Thyroid gland (tissue), 4 donors: ENCODE measurements around the gene CELA1. TPM values are rescaled to one million over a fixed set of nuclear protein-coding genes. Genes with fewer than 3 reads are reported as not detected.
"Not testable (repeated sequence)": the region's sequence is repeated elsewhere in the genome, so short reads cannot be mapped to it uniquely, and the experiment has no call there.

Source experiments
- DNase-seq, 2 donors: peaks; one replicate each; pipeline ENCODE4 v3.0.0-alpha.2; 2019
- H3K27ac ChIP-seq, 3 donors: fragments of 200-600 bp; sonication (generic); 1 replicate in 2 of 3; 2 replicates in 1 of 3; pipeline ENCODE4 v1.5.1; 2016 to 2019; ENCODE audit warnings: mild to moderate bottlenecking in 1 of 3, moderate library complexity in 1 of 3
- H3K27me3 ChIP-seq: fragments of 200-600 bp; sonication (generic); one replicate; pipeline ENCODE4 v1.5.1; 2019
- H3K36me3 ChIP-seq, 2 donors: fragments of 200-600 bp; sonication (generic); one replicate each; pipeline ENCODE4 v1.5.1; 2016 to 2019
- H3K4me1 ChIP-seq, 2 donors: fragments of 200-600 bp; sonication (generic); one replicate each; pipeline ENCODE4 v1.5.1; 2017 to 2019
- H3K4me3 ChIP-seq, 3 donors: fragments of 200-600 bp; sonication (generic); replicated peaks in 1 of 3; 1 replicate in 2 of 3; 2 replicates in 1 of 3; pipeline ENCODE4 v1.5.1; 2016; ENCODE audit warnings: mild to moderate bottlenecking in 1 of 3
- H3K9me3 ChIP-seq: fragments of 200-600 bp; sonication (generic); one replicate; pipeline ENCODE4 v1.5.1; 2017
- CTCF ChIP-seq, 6 experiments: fragments of 200-600 bp in 3 of 6; fragments of 450-650 bp in 3 of 6; sonication (generic) in 3 of 6; IDR thresholded peaks; one replicate each; pipeline ENCODE4 v1.5.1; 2016 to 2019; ENCODE audit warnings: antibody characterized with exemption in 6 of 6, mild to moderate bottlenecking in 2 of 6, inconsistent platforms in 1 of 6, moderate library complexity in 1 of 6
- POLR2A ChIP-seq, 2 donors: fragments of 450-650 bp; IDR thresholded peaks; one replicate each; pipeline ENCODE4 v1.6.1; 2017; ENCODE audit warnings: antibody characterized with exemption in 2 of 2, mild to moderate bottlenecking in 2 of 2, moderate library complexity in 1 of 2
- WGBS, 2 donors: methylation state at CpG; one replicate each; pipeline ENCODE4 v1.1.5; 2017; 5-methylcytosine and 5-hydroxymethylcytosine counted together
- intact Hi-C: fragments of 100-400 bp; cut with DNase I; formaldehyde crosslinking; loops from one replicate; pipeline ENCODE4 v1.15.1; 2023
- total RNA-seq, 4 donors: library from RNA; depleted of rRNA; stranded (reverse); fragments of >200 nt; gene quantifications; one replicate each; pipeline ENCODE4 v1.2.3, GENCODE V29; 2016

CELA1 gene
- total RNA-seq, 4 donors from 2014 or later: not detected

- Histone ChIP-seq H3K4me3 (no peak overlapping the region), H3K27ac (no peak overlapping the region), H3K27me3 (no peaks in the 10 kb centered on the region), H3K9me3 (no peaks in the 10 kb centered on the region), H3K36me3 (no peaks in the 10 kb centered on the region), H3K4me1 (peaks cover 0 to 12% of the 10 kb centered on the region in 2 donors)
- intact Hi-C loops: no loop called here
- TF ChIP-seq POLR2A (IDR thresholded peaks at IDR 0.05): no peak
- TF ChIP-seq CTCF (IDR thresholded peaks at IDR 0.05): no peak
- DNase-seq: peak; percentile 40 to 55
- 29 to 37% methylated on average over 3 of the region's 3 CpGs for WGBS, 2 donors
Measured at GRCh38 chr12:51318846-51319599, 27.5 kb downstream of the CELA1 start.

- 80 to 89% methylated on average over 8 of the region's 8 CpGs for WGBS, 2 donors
- H3K36me3 ChIP-seq, H3K9me3 ChIP-seq, H3K4me3 ChIP-seq, H3K27ac ChIP-seq, H3K27me3 ChIP-seq, intact Hi-C loops, DNase-seq: not testable (repeated sequence)
- peaks cover 0 to 12% of the 10 kb centered on the region in 2 donors for H3K4me1 ChIP-seq
Measured at GRCh38 chr12:51318057-51318806, 28.2 kb downstream of the CELA1 start.

- 84 to 96% methylated on average over 1 of the region's 1 CpG for WGBS, 2 donors
- Histone ChIP-seq H3K4me3 (no peak overlapping the region), H3K36me3 (no peaks in the 10 kb centered on the region), H3K27ac (no peak overlapping the region), H3K9me3 (no peaks in the 10 kb centered on the region), H3K4me1 (no peaks in the 10 kb centered on the region), H3K27me3 (no peaks in the 10 kb centered on the region)
- DNase-seq: no peak
- TF ChIP-seq POLR2A (IDR thresholded peaks at IDR 0.05) (no peak), CTCF (IDR thresholded peaks at IDR 0.05) (no peak)
- intact Hi-C loops: no loop called here
Measured at GRCh38 chr12:51311389-51311788, 35.1 kb downstream of the CELA1 start.

GRCh38 chr12:51307655-51308593, 38.6 kb downstream of the CELA1 start:
- Histone ChIP-seq H3K27me3 (no peaks in the 10 kb centered on the region), H3K4me1 (no peaks in the 10 kb centered on the region), H3K27ac (no peak overlapping the region), H3K36me3 (no peaks in the 10 kb centered on the region), H3K4me3 (no peak overlapping the region), H3K9me3 (no peaks in the 10 kb centered on the region)
- no peak for DNase-seq
- WGBS, 2 donors: 82% methylated on average over 6 of the region's 6 CpGs
- intact Hi-C loops: no loop called here
- no peak for TF ChIP-seq POLR2A (IDR thresholded peaks at IDR 0.05)
- TF ChIP-seq CTCF (IDR thresholded peaks at IDR 0.05): no peak

- Histone ChIP-seq H3K36me3 (no peaks in the 10 kb centered on the region), H3K27ac (no peak overlapping the region), H3K4me1 (no peaks in the 10 kb centered on the region), H3K9me3 (no peaks in the 10 kb centered on the region), H3K4me3 (no peak overlapping the region), H3K27me3 (no peaks in the 10 kb centered on the region)
- TF ChIP-seq POLR2A (IDR thresholded peaks at IDR 0.05) (no peak), CTCF (IDR thresholded peaks at IDR 0.05) (no peak)
- 92 to 94% methylated on average over 5 of the region's 5 CpGs for WGBS, 2 donors
- intact Hi-C loops: no loop called here
- DNase-seq: no peak
Measured at GRCh38 chr12:51306507-51306906, 40.0 kb downstream of the CELA1 start.

- H3K36me3 ChIP-seq, H3K27me3 ChIP-seq, H3K4me3 ChIP-seq, H3K4me1 ChIP-seq, H3K9me3 ChIP-seq, DNase-seq, H3K27ac ChIP-seq, intact Hi-C loops: not testable (repeated sequence)
- WGBS, 2 donors: 93 to 94% methylated on average over 10 of the region's 10 CpGs
Measured at GRCh38 chr12:51300768-51301167, 45.7 kb downstream of the CELA1 start.
